NK-92 (cell line): ENCODE measurements around the gene SLC52A1.

Experiments used
- DNase-seq: peaks from one replicate; lab custom pipeline; 2025; ENCODE audit not compliant: unreplicated experiment; lab: John Stamatoyannopoulos, UW

SLC52A1 gene

GRCh38 chr17:4994081-4994595 is 41.1 kb downstream of the SLC52A1 start:
- DNase-seq = no peak

DNA sequence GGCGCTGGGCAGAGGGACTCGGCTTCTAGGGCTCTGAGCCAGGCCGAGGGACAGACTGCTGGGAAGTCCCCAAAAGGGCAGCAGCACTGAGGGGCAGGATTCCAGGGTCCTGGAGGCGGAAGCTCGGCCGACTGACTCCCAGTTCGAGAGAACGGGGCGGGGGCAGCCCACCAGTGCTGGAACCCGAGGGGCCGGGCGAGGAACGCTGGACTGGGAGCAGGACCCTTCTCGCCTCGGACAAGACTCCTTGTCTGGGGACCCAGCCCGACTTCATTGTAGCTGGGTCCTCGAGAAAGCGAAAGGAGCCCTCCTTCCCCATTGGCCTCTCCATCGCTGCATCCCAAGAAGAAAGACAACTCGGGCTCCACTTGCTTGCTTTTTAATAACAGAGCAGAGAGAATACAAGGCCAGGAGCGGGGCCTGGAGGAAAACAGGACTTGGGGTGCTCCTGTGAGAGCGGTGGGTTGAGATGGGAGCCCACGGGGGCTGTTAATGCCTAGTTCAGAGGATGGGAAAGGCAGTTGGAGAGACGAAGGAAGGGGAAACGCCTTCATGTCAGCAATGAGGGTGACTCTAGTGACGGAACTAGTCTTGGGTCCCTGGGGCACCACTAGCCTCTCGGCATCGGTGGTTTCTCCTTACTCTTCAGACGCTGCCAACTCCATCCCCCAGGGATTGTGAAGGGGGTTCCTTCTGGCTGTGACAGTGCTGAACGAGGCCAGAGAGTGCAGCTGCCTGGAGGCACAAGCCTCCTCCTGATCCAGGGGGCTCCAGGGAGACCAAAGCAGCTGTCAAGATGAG is 47.3 kb downstream of the SLC52A1 start:
- no peak for DNase-seq

DNA sequence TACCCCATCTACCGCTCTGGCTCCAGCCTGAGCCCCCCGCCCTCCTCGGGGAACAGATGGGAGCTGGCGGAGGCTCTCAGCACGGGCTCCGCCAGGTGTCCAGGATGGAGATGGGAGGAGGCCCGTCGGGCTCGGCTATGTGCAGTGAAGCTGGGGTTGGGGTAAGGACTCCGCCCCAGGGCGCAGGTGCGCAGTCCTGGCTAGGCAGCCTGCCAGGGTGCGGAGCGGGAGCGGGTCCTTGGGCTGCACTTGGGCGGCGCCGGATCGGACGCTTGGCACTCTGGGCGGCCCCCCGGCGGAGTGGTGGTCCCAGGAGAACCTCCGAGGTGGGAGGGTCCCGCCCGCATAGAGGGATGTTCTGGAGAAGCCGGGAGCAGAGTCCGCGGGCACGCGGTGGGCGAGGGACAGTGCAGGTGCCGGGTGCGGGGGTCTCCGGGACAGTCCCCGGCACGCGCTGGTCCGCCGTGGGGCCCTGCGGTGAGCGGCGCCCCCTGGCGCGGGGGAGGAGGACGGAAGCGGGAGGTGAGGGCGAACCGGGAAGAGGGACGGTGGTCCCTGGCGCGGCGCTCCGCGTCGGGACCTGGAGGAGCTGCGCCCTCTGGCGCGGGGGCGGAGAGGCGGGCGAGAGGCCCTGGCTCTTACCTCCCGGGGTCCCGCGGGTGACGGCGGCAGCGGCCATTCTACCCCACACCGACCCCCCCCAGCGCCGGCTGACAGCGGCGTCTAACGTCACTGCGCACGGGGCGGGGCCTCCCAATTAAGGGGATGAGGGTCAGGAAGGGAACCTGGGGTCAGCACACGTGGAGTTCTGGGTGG is 48.1 kb downstream of the SLC52A1 start, which contains the start of gene CAMTA2:
TSS of gene CAMTA2 (minus strand) at position 725 of the 816 bp plus-strand sequence. CDS start 1,453 bp downstream, outside the sequence.
- DNase-seq = no peak

- DNase-seq = no peak
These were observed 48.8 kb downstream of the SLC52A1 start for GRCh38 chr17:4986403-4986802.
